Natural killer cell (primary cell): ENCODE measurements around the gene DDX28. TPM values are rescaled to one million over a fixed set of nuclear protein-coding genes. Genes with fewer than 3 reads are reported as not detected.

Source experiments
- ATAC-seq, 3 donors: fragments of 150-1000 bp in 2 of 3; fragments of 200-7000 bp in 1 of 3; cut with Tn5 transposase; 1 replicate in 1 of 3; 2 replicates in 2 of 3; pipeline ENCODE4 v1.10.0; 2021; ENCODE audit warnings: mild to moderate bottlenecking in 2 of 3, moderate library complexity in 2 of 3
- DNase-seq, 2 donors: peaks; one replicate each; pipeline versions ENCODE4 v3.0.0 to v3.0.0-alpha.2; 2013 to 2021; ENCODE audit warnings: mixed read lengths in 1 of 2
- H3K27ac ChIP-seq: one replicate; pipeline ENCODE4 v1.5.1; 2013; ENCODE audit warnings: mild to moderate bottlenecking, low read length
- H3K27me3 ChIP-seq: one replicate; pipeline ENCODE4 v1.6.1; 2013; ENCODE audit warnings: low read length; ENCODE audit not compliant: control insufficient read depth, insufficient read depth
- H3K36me3 ChIP-seq: one replicate; pipeline ENCODE4 v1.6.1; 2013; ENCODE audit warnings: low read length; ENCODE audit not compliant: control insufficient read depth, insufficient read depth
- H3K4me1 ChIP-seq: one replicate; pipeline ENCODE4 v1.6.1; 2013; ENCODE audit warnings: low read length; ENCODE audit not compliant: control insufficient read depth, insufficient read depth
- H3K4me3 ChIP-seq: one replicate; pipeline ENCODE4 v1.5.1; 2013; ENCODE audit warnings: low read length
- H3K9me3 ChIP-seq: one replicate; pipeline ENCODE4 v1.6.1; 2013; ENCODE audit warnings: low read length; ENCODE audit not compliant: control insufficient read depth, insufficient read depth
- H3K27ac Mint-ChIP-seq, 2 donors: one replicate each; pipeline ENCODE4 v1.8.0; 2022; ENCODE audit warnings: mild to moderate bottlenecking in 2 of 2, mixed read lengths in 2 of 2, moderate library complexity in 1 of 2
- H3K27me3 Mint-ChIP-seq, 2 donors: one replicate each; pipeline ENCODE4 v1.8.0; 2022; ENCODE audit warnings: low read depth in 2 of 2, mixed read lengths in 2 of 2
- H3K36me3 Mint-ChIP-seq: one replicate; pipeline ENCODE4 v1.8.0; 2022; ENCODE audit warnings: mixed read lengths
- H3K4me1 Mint-ChIP-seq, 2 donors: one replicate each; pipeline ENCODE4 v1.8.0; 2022; ENCODE audit warnings: mixed read lengths in 2 of 2
- H3K4me3 Mint-ChIP-seq: one replicate; pipeline ENCODE4 v1.8.0; 2022; ENCODE audit warnings: mild to moderate bottlenecking, moderate library complexity, mixed read lengths
- H3K9me3 Mint-ChIP-seq, 2 donors: one replicate each; pipeline ENCODE4 v1.8.0; 2022; ENCODE audit warnings: mixed read lengths in 2 of 2
- CTCF ChIP-seq: fragments of 200-600 bp; IDR thresholded peaks from one replicate; pipeline ENCODE4 v1.8.0; 2022; ENCODE audit warnings: antibody characterized with exemption
- WGBS: methylation state at CpG from one replicate; pipeline ENCODE4 v1.1.7; 2013; ENCODE audit warnings: missing lambda C conversion rate; ENCODE audit not compliant: insufficient coverage; 5-methylcytosine and 5-hydroxymethylcytosine counted together
- intact Hi-C: fragments of 100-400 bp; cut with micrococcal nuclease; formaldehyde crosslinking; loops from one replicate; pipeline ENCODE4 v1.14.2; 2022
- total RNA-seq, 4 donors: library from RNA; stranded (reverse); fragments of 120-200 nt in 1 of 4; gene quantifications; one replicate each; pipeline versions ENCODE4 v1.2.3 to v1.2.4, GENCODE V29; 2013 to 2022

Gene DDX28
- total RNA-seq, 3 donors from 2014 or later (not counting 1 experiment from before 2014, with no cell fraction given), result 17.4 to 19.0 (median 17.9) TPM

DNA sequence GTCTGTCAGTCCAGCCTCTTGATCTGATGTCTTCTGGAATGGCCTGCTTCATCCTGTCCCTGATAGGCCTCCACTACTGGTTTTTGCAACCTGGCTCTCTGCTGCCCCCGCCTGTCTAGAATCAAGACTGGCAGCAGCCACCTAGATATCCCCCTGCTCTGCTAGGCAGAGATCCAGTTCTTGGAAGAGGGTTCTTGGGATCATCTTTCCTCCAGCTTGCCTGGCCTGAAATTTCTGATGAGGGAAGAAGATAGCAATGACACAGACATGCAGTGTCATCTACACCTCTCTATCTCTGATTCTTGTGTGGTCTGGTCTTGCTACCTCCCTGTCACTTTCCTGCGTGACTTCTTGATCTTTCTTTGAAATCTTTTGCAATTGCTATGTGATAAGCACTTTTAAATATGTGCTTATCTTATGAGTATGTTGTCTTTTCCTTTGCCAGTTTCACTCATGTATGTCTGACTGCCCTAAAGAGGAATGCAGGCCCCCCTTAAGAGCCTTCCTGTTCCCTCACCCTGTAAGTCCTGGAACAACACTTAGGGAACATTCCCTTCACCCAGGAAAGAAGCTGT is 41.8 kb upstream of the DDX28 start:
- Histone ChIP-seq H3K4me1 (peaks cover 85% of the 10 kb centered on the region), H3K9me3 (no peaks in the 10 kb centered on the region), H3K27me3 (no peaks in the 10 kb centered on the region), H3K27ac (peak overlapping the region; percentile 47), H3K4me3 (no peak overlapping the region), H3K36me3 (peaks cover 14% of the 10 kb centered on the region)
- peak; percentile 64 to 81 for DNase-seq
- H3K4me1 Mint-ChIP-seq, result peaks cover 78 to 88% of the 10 kb centered on the region in 2 donors
- H3K27me3 Mint-ChIP-seq, result no peaks in the 10 kb centered on the region
- H3K9me3 Mint-ChIP-seq, result no peaks in the 10 kb centered on the region
- H3K4me3 Mint-ChIP-seq, result peak overlapping the region; percentile 45
- peak; percentile 55 to 71 (median 55) for ATAC-seq
- peak overlapping the region; percentile 82 to 92 for H3K27ac Mint-ChIP-seq
- intact Hi-C loops, result loop anchor here (5.0 to 10.0 kb wide), 2 partner anchors 43 to 260 kb away; partner anchors contain the start of genes DDX28, DUS2, RANBP10 and TSNAXIP1
- WGBS, result 0% methylated on average over 1 of the region's 2 CpGs
- TF ChIP-seq CTCF, result peak; percentile 83
- no peaks in the 10 kb centered on the region for H3K36me3 Mint-ChIP-seq

GRCh38 chr16:68062910-68063393 is 39.9 kb upstream of the DDX28 start:
- H3K36me3 ChIP-seq, result peaks cover 12% of the 10 kb centered on the region
- intact Hi-C loops, result loop anchor here (1.0 to 10.0 kb wide), 4 partner anchors 11 to 258 kb away; partner anchors contain the start of genes DDX28, DUS2, NFATC3 and RANBP10
- no peak overlapping the region for H3K4me3 ChIP-seq
- H3K4me1 ChIP-seq, result peaks cover 81% of the 10 kb centered on the region
- H3K27ac ChIP-seq, result peak overlapping the region; percentile 47
- TF ChIP-seq CTCF, result peak; percentile 15
- ATAC-seq (peak; percentile 74 to 87 (median 82)), DNase-seq (peak; percentile 58 to 70)
- Mint-ChIP-seq H3K36me3 (no peaks in the 10 kb centered on the region), H3K9me3 (no peaks in the 10 kb centered on the region), H3K4me1 (peaks cover 83 to 87% of the 10 kb centered on the region in 2 donors), H3K27me3 (no peaks in the 10 kb centered on the region), H3K4me3 (peak overlapping the region; percentile 83), H3K27ac (peak overlapping the region; percentile 92 to 93)
- H3K9me3 ChIP-seq, result no peaks in the 10 kb centered on the region
- 18% methylated on average over 4 of the region's 4 CpGs for WGBS
- no peaks in the 10 kb centered on the region for H3K27me3 ChIP-seq

DNA sequence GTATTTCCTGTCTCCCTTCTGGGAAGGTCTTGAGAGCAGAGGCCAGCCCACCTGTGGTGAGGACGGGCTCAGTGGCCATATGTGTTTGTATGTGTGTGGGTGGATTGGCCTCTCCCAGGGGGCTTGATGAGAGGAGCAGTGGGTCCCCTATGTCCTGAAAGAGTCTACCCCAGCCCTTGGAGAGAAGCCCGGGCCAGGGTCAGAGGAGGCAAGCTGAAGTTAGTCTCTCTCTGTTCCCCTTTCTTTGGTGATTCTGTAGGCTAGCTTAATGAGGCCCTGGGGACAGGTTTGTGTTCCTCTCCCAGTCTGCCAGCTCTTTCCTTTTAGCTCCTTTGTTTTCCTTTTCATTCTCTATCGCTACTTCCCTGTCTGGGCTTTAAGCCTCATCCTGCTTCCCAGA is 38.4 kb upstream of the DDX28 start:
- no peaks in the 10 kb centered on the region for H3K9me3 Mint-ChIP-seq
- TF ChIP-seq CTCF, result no peak

More for the DNA sequence above, 38.4 kb upstream of the DDX28 start:
- H3K4me3 Mint-ChIP-seq, result peak overlapping the region; percentile 81
- no peaks in the 10 kb centered on the region for H3K27me3 Mint-ChIP-seq
- Histone ChIP-seq H3K27ac (peak overlapping the region; percentile 66), H3K4me1 (peaks cover 76% of the 10 kb centered on the region), H3K9me3 (no peaks in the 10 kb centered on the region), H3K27me3 (no peaks in the 10 kb centered on the region), H3K4me3 (no peak overlapping the region), H3K36me3 (peaks cover 8% of the 10 kb centered on the region)
- intact Hi-C loops, result loop anchor here (5.0 to 10.0 kb wide), 2 partner anchors 39 to 257 kb away; partner anchors contain the start of genes DDX28, DUS2, RANBP10 and TSNAXIP1
- peak overlapping the region; percentile 92 to 93 for H3K27ac Mint-ChIP-seq
- 69% methylated on average over 3 of the region's 3 CpGs for WGBS
- no peaks in the 10 kb centered on the region for H3K36me3 Mint-ChIP-seq
- peaks cover 81 to 83% of the 10 kb centered on the region in 2 donors for H3K4me1 Mint-ChIP-seq
- ATAC-seq (no peak), DNase-seq (no peak)
